Activated CD4-positive, alpha-beta T cell treated with anti-CD3 and anti-CD28 coated beads for 1 hour (primary cell): ENCODE results near the gene IGFL1.
"Not testable (repeated sequence)": the region's sequence is repeated elsewhere in the genome, so short reads cannot be mapped to it uniquely, and the experiment has no call there.

ENCODE experiments used
- DNase-seq: peaks from one replicate; pipeline ENCODE4 v3.0.0-alpha.2; 2020

The IGFL1 gene

DNA sequence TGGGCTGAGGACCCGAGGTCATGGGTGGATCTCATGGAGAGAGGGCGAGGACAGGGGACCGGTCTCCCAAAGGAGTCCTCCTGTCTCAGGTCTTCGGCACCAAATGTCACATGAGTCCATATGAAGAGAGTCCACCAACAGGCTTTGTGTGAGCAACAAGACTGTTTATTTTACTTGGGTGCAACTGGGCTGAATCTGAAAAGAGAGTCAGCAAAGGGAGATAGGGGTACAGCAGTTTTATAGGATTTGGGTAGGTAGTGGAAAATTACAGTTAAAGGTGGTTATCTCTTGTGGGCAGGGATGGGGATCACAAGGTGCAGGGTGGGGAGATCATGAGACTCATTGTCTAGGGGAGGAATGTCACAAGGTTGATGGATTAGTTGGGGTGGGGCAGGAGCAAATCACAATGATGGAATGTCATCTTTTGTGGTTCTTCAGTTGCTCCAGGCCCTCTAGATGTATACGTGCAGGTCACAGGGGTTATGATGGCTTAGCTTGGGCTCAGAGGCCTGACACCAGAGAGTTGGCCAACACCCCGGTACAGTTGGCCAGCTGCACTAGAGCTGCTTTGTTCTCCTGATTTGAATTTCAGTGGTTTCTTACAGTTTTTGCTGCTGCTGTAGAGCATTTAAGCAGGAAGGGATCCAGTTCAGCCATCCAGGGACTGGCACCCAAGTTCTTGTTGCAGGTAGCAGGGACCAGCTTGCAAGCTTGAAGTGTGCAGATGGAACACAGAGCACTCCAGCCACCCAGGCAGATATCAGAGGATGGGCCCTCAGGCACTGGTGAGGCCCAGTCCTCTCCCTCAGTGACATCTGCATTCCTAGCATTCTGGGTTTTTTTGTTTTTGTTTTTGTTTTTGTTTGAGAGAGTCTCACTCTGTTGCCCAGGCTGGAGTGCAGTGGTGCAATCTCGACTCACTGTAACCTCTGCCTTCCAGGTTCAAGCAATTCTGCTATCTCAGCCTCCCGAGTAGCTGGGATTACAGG is 26.4 kb upstream of the IGFL1 start:
- no peak for DNase-seq

GRCh38 chr19:46204008-46204407 is 25.5 kb upstream of the IGFL1 start:
- no peak for DNase-seq

- no peak for DNase-seq
Measured at GRCh38 chr19:46205183-46205984, 24.2 kb upstream of the IGFL1 start.

DNA sequence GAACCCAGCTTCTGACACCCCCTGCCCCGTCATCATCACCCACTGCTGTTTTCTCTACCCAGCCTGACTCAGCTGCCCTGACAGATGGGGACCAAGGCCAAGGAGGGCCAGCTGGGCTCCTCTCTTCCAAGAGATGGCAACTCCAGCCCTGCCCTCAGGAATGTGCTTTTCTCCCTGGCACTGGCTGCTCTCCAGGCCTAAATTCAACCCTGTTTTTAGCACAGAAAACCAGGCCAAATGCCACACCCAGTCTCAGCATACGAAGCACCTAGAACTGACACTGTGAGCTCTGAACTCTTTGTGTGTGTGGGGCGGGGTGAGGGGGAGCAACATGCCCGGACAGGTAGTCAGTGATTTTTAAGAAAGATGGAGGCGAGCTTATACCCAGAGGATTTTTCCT is 23.4 kb upstream of the IGFL1 start:
- DNase-seq = no peak

- no peak for DNase-seq
Measured at GRCh38 chr19:46206682-46207081, 22.9 kb upstream of the IGFL1 start.

DNA sequence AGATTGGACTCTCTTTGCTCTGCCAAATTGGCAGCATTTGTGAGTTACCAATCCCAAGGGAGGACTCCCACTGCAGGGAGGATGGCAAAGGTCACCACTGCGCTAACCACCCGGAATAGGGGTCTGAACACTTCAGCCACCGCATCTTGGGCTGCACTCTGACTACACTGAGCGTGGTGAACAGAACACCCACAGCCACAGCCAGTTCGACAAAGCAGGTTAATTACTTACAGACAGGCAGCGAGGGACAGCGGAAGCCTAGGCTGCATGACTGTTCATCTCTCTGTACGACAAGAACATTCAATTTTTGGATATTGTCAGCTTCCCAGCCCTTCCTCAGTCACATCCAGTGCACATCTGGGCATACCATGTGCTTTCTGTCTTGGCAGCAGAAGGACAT is 21.7 kb upstream of the IGFL1 start:
- DNase-seq = not testable (repeated sequence)

DNA sequence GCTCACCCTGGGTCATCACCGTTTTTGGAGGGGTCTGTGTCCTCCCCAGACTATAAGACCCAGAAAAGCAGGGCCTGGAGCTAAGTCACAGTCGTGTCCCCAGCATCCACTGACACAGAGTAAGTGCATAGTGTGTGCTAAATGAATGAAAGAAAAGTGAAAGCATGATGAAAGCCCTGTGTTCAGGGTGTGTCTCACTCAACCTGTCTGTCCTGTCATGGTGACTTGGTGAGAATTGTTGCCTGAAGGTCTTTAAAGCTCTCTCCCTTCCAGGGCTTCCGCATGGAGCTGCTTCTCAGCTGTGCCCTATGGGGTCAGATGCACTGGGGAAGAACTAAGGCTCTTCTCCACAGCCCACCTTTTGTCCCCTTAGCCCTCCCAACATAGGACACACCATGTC is 20.5 kb upstream of the IGFL1 start:
- DNase-seq = no peak

DNA sequence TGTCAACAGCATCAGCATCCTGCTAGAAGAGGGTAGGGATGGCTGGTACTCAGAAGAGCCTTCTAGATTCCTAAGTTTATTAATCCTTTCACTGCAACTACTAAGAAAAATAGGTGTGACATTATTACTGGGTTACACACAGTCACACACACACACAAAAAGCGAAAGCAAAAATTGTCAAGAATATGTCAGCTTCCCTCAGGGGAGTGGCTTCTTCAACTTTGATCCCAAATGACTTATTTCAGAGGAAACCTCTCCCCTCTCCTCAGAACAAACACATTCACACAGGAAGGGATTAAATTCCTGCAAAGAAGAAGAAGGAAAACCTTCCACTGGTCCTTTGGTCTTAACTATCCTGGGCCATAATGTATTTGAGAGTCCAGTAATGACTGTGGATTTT is 20.1 kb upstream of the IGFL1 start:
- DNase-seq = no peak

GRCh38 chr19:46210669-46211068 is 18.9 kb upstream of the IGFL1 start:
- DNase-seq = no peak

DNA sequence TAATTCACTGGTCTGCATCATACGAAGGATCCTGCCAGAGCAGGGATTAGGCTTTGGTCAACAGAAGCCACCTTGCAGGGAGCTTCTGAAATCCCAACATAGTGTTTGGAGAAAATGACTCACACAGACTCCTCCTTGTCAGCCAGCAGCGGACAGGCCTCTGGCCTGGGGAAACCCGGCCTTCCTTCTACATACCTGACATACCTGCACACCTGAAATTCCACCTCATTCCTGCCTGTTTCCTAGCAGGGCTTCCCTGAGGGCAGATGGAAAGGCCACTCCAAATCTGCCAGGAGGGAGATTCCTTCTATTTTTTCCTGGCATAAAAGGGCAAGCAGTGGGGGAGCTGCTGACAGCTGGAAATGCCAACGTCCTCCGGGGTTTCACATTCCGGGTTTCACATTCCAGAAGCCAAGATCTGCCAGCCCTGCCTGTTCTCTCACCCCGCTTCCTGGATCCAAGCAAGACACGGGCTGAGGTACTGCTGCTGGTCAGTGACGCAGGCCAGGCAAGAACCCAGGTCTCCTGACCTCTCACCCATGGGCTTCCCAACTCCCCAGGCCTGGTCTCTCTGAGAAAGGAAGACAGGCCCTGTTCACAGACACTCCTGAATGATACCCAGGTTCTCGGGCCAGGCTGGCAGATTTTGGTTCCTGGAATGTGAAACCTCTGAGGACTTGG is 18.2 kb upstream of the IGFL1 start:
- no peak for DNase-seq

- not testable (repeated sequence) for DNase-seq
Measured at GRCh38 chr19:46212592-46212991, 16.9 kb upstream of the IGFL1 start.

GRCh38 chr19:46213156-46213555 is 16.4 kb upstream of the IGFL1 start:
- DNase-seq = no peak

DNA sequence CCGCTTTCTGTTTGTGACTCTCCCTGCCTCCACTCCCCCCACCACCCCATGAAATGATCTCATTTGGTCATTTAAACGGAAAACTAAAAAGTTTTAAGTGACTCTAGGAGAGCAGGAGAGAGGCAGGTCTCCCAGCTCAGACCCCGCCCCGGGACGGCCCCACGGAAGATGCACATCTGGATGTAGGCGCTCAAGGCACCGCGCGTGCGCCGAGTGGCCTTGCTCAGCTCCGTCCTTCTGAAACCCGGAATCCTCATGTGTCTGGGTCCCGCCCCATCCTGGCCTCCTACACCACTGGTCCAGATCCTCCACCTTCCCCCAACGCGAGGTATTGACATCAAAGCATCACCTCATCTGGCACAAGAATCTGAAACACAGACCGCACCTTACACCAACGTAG is 15.7 kb upstream of the IGFL1 start:
- DNase-seq = no peak

- no peak for DNase-seq
Measured at GRCh38 chr19:46216612-46217011, 12.9 kb upstream of the IGFL1 start.

DNA sequence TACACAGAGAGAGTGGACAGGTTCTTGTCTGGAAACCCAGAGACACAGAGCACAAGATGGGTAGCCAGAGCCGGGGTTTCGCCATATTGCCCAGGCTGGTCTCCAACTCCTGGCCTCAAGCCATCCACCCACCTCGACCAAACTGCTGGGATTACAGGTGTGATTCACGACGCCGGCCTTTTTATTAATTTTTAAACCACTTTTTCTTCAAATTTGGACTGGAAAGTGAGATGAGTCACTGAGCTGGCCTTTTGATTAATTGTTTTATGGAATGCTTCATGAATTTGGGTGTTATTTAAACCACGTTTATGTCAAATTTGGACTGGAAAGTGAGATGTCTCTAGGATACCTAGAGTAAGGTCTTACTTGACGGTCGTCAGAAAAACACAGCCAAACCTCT is 12.1 kb upstream of the IGFL1 start:
- DNase-seq = no peak

GRCh38 chr19:46218160-46218559 is 11.4 kb upstream of the IGFL1 start:
- DNase-seq = no peak

DNA sequence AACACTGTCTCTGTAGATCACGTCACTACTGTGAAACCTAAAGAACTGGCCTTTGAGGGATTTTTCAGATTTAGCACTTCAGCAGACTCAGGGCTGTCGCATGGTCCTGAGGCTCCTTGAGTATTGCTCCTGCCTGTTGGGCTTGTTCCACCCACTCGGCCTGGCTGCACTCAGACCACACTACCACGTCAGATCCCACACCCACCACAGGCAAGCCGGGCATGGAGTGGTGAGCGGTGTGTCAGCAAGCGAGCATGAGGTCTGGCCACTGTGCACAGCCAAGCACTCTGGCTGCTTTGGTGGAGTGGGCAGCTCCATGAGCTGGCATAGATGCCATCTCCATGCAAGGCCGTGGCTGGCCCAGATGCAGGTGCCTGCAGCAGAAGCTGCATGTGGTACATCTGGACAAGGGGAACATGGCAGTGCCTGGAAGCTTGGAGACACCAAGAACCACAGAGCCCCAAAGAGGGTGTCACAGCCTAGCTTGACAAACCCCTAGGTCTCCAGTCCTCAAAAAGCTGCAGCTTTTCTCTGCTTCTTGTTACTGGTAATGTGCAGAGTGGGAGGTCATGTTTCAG is 9.4 kb upstream of the IGFL1 start:
- no peak for DNase-seq

DNA sequence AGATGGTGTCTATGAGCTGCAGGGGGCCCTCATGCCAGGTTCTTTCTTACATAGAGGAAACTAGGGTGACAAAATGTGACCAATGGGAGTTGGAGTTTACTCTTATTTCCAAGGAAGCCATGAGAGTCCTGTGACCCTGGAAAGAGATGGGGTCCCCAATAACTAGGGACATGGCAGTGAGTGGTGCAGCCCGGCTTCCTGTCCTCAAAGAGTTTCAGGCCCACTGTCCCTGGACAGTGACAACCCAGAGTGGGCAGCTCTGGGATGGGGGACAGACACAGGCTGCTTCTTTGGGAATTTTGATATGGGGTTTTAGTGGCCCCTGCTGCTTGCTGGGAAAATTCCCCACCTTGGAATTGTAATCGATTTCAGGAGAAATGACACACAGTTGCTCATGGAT is 8.4 kb upstream of the IGFL1 start:
- no peak for DNase-seq

- no peak for DNase-seq
Measured at GRCh38 chr19:46221981-46222610, 7.4 kb upstream of the IGFL1 start.

GRCh38 chr19:46223787-46224186 is 5.8 kb upstream of the IGFL1 start:
- not testable (repeated sequence) for DNase-seq

GRCh38 chr19:46224773-46225172 is 4.8 kb upstream of the IGFL1 start:
- DNase-seq = no peak

DNA sequence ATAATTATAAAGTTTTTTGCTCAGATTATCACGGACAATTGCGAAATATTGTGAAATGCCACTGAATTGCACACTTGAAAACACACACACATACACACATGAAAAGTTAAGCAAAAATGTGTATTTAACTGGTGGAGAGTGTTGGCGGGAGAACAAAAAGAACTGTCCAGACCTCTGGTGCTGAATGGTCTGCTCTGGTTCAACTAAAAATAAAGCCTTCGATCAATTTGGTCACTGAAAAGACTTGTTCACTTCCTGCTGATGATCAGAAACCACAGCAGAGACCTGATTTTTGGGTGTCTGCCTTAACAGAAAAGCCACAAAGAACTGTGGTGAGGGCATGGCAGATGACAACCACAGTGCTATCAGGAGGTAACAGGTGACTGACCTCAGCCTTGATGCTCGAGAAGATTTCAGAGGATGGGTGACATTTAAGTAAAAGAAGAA is 4.0 kb upstream of the IGFL1 start:
- no peak for DNase-seq
